GM19025 (cell line): Measurements from ENCODE around the gene CCDC152.
"Not testable (repeated sequence)": the region's sequence is repeated elsewhere in the genome, so short reads cannot be mapped to it uniquely, and the experiment has no call there.

Source experiments
- ATAC-seq: cut with Tn5 transposase; IDR thresholded peaks from one replicate; pipeline ENCODE4 v1.9.1; 2021; ENCODE audit warnings: mild to moderate bottlenecking, low read depth, moderate library complexity; ENCODE audit not compliant: unreplicated experiment

Gene CCDC152

DNA sequence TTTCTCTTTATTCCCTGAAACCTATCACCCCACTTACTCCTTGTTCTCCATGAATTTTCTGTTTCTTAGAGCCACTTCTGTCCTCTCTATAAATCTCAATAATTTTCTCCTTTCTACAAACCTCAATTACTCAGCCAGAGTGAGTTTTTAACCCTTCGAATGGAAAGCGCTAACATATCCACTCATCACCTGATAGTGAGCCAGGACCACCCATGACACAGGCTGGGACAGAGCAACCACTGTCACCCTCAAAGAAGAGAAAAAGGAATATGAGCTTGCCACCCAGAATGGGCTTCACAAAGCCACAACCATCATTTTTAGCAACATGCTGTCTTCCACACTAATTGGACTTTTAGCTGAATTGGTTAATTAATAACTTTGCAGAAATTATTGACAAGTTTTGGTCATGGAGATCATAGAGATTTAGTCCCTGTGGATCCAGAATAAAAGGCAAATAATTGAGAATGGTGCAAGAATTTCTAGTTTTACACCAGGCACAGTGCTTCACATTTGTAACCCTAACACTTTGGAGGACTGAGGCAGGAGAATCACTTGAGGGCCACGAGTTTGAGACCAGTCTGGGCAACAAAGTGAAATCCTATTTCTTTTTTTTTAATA lies 87.2 kb downstream of the CCDC152 start:
- ATAC-seq: no peak

GRCh38 chr5:42844408-42844807 lies 87.8 kb downstream of the CCDC152 start:
- not testable (repeated sequence) for ATAC-seq

- ATAC-seq: no peak
These were observed 91.9 kb downstream of the CCDC152 start for GRCh38 chr5:42848545-42848944.

DNA sequence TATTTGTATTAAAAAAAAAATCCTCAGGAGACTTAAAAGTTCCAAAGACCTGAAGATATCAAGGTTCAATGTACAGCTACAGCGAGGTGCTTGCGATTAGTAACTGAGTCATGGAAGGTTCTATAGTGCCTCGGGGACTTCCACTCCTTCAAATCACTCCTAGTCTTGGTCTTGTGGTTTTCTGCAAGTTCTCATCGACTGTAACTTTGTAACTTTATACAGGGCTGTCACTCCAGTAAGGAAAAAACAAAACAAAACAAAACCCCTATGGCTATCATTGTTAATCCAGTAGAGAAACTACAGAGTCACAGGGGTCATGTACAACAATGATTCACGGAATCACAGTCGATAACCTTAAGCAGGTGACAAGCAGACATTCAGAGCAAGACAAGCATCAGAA lies 94.9 kb downstream of the CCDC152 start:
- no peak for ATAC-seq
